ENCODE data around the gene JAGN1.
A peak's percentile ranks its signal among the peaks of the same experiment; 100 is the strongest.
"Not testable (repeated sequence)": the region's sequence is repeated elsewhere in the genome, so short reads cannot be mapped to it uniquely, and the experiment has no call there.

Gene JAGN1

GRCh38 chr3:9898467-9899241 is 8.2 kb downstream of the JAGN1 start:
- DNase-seq: no peak

DNA sequence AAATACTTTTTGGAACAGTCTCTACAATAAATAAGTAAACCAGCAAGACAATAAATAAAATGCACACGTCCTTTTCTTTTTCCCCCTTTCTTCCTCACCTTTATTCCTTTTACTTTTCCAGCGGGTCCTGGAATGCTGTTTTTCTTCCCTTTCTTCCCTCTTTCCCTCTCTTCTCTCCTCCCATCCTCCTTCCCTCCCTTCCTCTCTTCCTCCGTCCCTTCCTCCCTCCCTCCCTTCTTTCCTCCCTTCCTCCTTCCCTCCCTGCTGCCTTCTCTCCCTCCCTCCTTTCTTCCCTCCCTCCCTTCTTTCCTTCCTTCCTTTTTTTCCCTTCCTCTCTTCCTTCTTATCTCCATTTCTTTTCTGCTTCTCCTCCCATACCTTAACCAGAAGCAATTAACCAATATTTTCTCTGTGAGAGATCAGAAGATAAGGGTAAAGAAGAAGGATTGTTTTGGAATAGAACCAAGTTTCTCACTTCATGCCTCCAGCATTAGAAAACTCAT is 8.9 kb downstream of the JAGN1 start:
- no peak for DNase-seq

GRCh38 chr3:9900965-9901415 is 10.6 kb downstream of the JAGN1 start:
- DNase-seq: not testable (repeated sequence)

DNA sequence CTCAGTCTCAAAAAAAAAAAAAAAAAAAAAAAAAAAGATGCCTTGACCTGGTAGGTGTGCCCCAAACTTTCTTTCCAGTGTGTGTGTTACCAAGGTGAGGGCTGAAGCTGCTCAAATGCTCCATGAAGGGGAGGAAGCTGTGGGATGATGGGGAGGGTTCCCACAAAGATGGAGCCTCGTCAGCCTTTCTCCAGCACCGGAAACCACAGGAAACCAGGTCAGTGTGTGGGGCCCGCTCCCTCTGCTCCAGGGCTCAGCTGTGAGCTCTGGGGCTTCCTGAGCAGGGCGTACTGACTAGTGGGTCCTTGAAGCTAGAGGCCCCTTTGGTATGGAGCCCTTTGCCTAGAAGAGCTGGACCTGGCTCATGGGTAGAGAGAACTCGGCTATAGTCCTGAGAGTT is 11.6 kb downstream of the JAGN1 start:
- no peak for DNase-seq

- peak in 1 of 14 donors; percentile 58 for DNase-seq
These were observed 12.2 kb downstream of the JAGN1 start, which contains the start of gene IL17RE for GRCh38 chr3:9902372-9903237. Gene IL17RE, plus strand, starts transcription at chr3:9902848. Its CDS starts 85 bp downstream, at chr3:9902933.

DNA sequence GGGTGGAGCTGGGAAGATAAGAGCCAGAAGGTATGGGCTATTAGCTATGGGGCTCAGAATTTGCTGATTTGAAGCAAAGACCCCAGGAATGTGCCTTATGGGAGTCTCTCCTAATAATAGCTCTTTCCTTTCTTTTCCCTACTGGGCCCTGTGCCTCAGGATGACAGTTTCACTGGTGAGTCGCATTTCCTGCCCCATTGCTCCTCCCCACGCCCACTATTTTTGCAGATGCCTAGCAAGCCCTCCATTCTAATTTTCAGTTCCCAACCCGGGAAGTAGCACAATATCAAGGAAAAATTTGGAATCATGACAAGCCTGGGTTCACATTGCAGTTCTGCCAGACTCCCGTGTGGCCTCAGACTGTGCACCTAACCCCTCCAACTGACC is 12.8 kb downstream of the JAGN1 start:
- peak in 1 of 14 donors; percentile 54 for DNase-seq

- DNase-seq: no peak
These were observed 13.5 kb downstream of the JAGN1 start for GRCh38 chr3:9903904-9904303.

GRCh38 chr3:9906480-9906879 is 16.1 kb downstream of the JAGN1 start:
- no peak for DNase-seq

DNA sequence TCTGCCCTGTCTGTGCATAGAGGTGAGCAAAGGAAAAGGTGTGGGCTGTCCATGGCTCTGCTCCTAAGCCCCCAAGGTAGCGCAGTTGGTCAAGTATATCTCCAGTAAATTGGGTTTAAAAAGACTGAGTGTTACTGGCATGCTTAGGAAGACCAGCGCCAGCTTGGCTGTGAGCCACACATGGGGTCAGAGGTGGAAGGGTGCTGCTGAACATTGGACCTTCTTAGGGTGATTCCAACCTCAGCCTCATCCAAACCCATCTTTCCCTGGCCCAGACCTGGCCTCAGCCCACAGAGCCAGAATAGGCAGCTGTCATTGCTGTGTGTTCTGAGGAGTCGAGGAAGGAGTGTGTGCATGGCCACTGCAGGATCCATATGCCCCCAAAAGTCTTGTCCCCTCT is 17.9 kb downstream of the JAGN1 start:
- DNase-seq: no peak

- no peak for DNase-seq
These were observed 19.0 kb downstream of the JAGN1 start for GRCh38 chr3:9909221-9910013.

DNA sequence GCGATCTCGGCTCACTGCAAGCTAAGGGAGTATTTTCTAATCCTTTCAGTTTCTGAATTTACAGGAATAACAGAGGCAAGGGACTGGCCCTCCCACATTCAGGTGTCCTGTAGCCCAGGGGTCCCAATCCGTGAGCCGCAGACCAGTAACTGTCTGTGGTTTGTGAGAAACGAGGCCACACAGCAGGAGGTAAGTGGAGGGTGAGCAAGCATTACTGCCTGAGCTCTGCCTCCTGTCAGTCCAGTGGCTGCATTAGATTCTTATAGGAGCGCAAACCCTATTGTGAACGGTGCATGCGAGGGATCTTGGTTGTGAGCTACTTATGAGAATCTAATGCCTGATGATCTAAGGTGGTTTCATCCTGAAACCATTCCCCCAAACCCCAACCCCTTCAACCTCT is 21.5 kb downstream of the JAGN1 start:
- no peak for DNase-seq

GRCh38 chr3:9912294-9912935 is 22.0 kb downstream of the JAGN1 start:
- DNase-seq: no peak

GRCh38 chr3:9913601-9914000 is 23.2 kb downstream of the JAGN1 start:
- no peak for DNase-seq

GRCh38 chr3:9914011-9914410 is 23.6 kb downstream of the JAGN1 start:
- no peak for DNase-seq

- peak in 1 of 14 donors; percentile 3 for DNase-seq
These were observed 24.3 kb downstream of the JAGN1 start for GRCh38 chr3:9914559-9915253.

- DNase-seq: peak in 11 of 14 donors; percentile 19 to 72 (median 40)
These were observed 25.1 kb downstream of the JAGN1 start for GRCh38 chr3:9915254-9916141.

DNA sequence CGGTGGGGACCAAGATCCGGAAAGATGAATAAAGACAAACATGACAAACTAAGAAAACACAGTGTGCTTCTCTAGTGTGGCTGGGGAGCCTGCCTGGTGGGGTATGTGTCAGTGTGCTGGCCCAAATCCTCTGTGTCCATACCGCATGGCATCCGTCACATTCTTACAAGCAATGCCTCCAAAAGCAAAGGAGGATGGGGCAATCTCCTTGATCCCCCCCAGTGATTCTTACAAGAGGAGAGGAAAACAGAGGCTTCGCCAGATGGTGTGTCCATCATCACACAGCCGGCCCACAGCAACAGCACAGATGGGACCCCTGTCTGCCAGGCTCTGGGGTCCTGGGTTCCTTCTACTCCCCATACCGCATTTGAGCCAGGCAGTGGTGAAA is 25.9 kb downstream of the JAGN1 start:
- DNase-seq: peak in 2 of 14 donors; percentile 24 to 41

- peak; percentile 26 to 81 (median 54) for DNase-seq
These were observed 26.6 kb downstream of the JAGN1 start, which contains the start of gene IL17RC for GRCh38 chr3:9916734-9917680. Gene IL17RC, plus strand, starts transcription at chr3:9917098. Its CDS starts 218 bp downstream, at chr3:9917316.

DNA sequence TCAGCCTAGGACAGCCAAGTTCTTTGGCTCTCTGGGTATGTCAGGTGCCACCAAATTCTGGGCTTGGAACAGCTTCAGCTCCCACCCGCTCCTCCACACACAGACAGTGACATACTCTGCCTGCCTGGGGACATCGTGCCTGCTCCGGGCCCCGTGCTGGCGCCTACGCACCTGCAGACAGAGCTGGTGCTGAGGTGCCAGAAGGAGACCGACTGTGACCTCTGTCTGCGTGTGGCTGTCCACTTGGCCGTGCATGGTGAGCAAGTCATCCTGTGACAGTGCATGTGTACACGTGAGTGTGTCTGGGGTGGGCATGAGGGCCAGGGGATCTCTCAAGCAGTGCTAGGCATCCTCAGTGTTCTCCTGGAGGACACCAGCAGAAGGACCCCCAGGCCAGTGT is 27.4 kb downstream of the JAGN1 start:
- no peak for DNase-seq
